ENCODE measurements around the gene TRIM61.
"Not testable (repeated sequence)": the region's sequence is repeated elsewhere in the genome, so short reads cannot be mapped to it uniquely, and the experiment has no call there.

Gene TRIM61

GRCh38 chr4:164997941-164998340 lies 20.5 kb upstream of the TRIM61 start:
- no peak for DNase-seq (ENCODE audit: low spot score)
- TF ChIP-seq CTCF (IDR thresholded peaks at IDR 0.05; ENCODE audit: borderline replicate concordance, control extremely low read depth, extremely low read depth, insufficient read depth, missing control alignments) = no peak
- in situ Hi-C loops (cut with MboI; ENCODE audit: low sequenced_read_pairs, unreplicated experiment) = loop anchor here (25.0 kb wide), 1 partner anchor 211 kb away; no protein-coding TSS in a partner anchor

DNA sequence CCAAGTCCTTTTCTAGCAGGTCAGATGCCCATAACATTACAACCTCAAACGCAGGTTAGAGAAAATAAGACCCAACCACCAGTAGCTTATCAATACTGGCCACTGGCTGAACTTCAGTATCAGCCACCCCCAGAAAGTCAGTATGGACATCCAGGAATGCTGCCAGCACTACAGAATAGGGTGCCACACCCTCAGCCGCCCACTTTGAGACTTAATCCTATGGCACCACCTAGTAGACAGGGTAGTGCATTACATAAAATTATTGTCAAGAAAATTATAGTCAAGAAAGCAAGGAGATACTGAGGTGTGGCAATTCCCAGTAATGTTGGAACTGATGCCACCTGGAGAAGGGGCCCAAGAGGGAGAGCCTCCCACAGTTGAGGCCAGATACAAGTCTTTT lies 19.9 kb upstream of the TRIM61 start:
- DNase-seq (ENCODE audit: low spot score) = no peak
- TF ChIP-seq CTCF (IDR thresholded peaks at IDR 0.05; ENCODE audit: borderline replicate concordance, control extremely low read depth, extremely low read depth, insufficient read depth, missing control alignments) = no peak
- in situ Hi-C loops (cut with MboI; ENCODE audit: low sequenced_read_pairs, unreplicated experiment) = loop anchor here (25.0 kb wide), 1 partner anchor 210 kb away; no protein-coding TSS in a partner anchor

DNA sequence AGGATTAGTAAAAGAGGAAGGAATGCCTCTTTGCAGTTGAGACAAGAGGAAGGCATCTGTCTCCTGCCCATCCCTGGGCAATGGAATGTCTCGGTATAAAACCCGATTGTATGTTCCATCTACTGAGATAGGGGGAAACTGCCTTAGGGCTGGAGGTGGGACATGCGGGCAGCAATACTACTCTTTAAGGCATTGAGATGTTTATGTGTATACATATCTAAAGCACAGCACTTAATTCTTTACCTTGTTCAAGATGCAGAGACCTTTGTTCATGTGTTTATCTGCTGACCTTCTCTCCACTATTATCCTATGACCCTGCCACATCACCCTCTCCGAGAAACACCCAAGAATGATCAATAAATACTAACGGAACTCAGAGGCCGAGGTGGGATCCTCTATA lies 18.7 kb upstream of the TRIM61 start:
- in situ Hi-C loops (cut with MboI; ENCODE audit: low sequenced_read_pairs, unreplicated experiment) = loop anchor here (25.0 kb wide), 1 partner anchor 209 kb away; no protein-coding TSS in a partner anchor
- not testable (repeated sequence) for DNase-seq (ENCODE audit: low spot score)

- not testable (repeated sequence) for DNase-seq (ENCODE audit: low spot score)
- in situ Hi-C loops (cut with MboI; ENCODE audit: low sequenced_read_pairs, unreplicated experiment) = loop anchor here (25.0 kb wide), 1 partner anchor 203 kb away; no protein-coding TSS in a partner anchor
Measured at GRCh38 chr4:164990786-164991185, 13.3 kb upstream of the TRIM61 start.

DNA sequence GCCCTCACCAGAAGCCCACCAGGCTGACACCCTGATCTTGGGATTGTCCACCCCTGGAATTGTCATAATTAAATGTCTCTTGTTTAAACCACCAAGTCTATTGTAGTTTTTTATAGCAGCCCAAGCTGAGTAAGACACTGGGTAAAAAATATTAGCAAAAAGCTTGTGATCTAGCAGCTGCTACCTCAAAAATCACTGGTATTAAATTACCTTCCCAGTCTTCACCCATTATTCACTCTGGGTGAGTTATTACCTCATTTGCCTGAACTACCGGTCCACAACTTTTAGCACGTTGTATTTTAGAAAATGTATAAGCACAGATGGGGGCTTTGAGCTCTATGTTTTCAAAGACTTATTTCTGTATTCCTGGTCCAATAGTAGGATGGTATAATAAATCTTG lies 12.0 kb upstream of the TRIM61 start:
- in situ Hi-C loops (cut with MboI; ENCODE audit: low sequenced_read_pairs, unreplicated experiment) = loop anchor here (25.0 kb wide), 1 partner anchor 202 kb away; no protein-coding TSS in a partner anchor
- no peak for DNase-seq (ENCODE audit: low spot score)
- no peak for TF ChIP-seq CTCF (IDR thresholded peaks at IDR 0.05; ENCODE audit: borderline replicate concordance, control extremely low read depth, extremely low read depth, insufficient read depth, missing control alignments)

DNA sequence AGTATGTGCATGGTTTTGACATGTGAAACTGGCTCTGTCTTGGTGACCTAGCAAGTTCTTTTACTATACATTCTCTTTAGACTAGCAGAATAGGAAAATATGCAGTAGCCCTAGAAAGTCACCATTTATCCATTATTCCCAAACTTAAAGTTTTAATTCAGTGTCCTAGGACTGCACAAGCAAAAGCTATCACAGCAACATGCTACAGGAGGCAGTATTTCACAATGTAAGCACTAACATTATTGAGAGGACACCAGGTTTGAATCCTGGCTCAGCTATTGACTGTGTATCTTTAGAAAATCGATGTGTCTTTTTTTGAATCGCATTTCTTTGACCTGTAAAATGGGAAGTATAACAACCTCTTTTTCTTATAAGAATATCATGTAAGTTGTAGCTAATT lies 5.5 kb downstream of the TRIM61 start:
- DNase-seq (ENCODE audit: low spot score); in situ Hi-C loops (cut with MboI; ENCODE audit: low sequenced_read_pairs, unreplicated experiment): not testable (repeated sequence)

- in situ Hi-C loops (cut with MboI; ENCODE audit: low sequenced_read_pairs, unreplicated experiment) = no loop called here
- DNase-seq (ENCODE audit: low spot score) = no peak
- TF ChIP-seq CTCF (IDR thresholded peaks at IDR 0.05; ENCODE audit: borderline replicate concordance, control extremely low read depth, extremely low read depth, insufficient read depth, missing control alignments) = no peak
Measured at GRCh38 chr4:164959896-164960295, 17.6 kb downstream of the TRIM61 start.

DNA sequence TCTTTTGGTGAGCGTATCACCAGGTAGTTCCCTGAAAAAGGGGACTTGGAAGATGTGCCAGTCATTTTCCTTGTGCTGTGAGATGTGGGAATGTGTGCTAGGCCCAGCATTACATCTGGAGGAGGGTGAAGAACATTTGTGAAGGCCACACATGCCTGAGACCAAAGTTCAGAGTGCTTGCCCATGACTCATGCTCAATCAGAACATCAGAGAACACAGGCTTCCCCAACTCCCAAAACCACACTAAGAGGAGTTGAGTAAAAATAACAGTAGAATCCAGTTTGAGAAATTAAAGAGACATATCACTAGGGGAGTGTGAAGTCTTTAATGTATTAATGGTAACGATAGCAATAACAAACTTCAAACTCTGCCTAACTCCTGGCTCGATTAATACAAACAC lies 18.0 kb downstream of the TRIM61 start:
- in situ Hi-C loops (cut with MboI; ENCODE audit: low sequenced_read_pairs, unreplicated experiment); DNase-seq (ENCODE audit: low spot score): not testable (repeated sequence)

- peak; percentile 93 for DNase-seq (ENCODE audit: low spot score)
- no peak for TF ChIP-seq CTCF (IDR thresholded peaks at IDR 0.05; ENCODE audit: borderline replicate concordance, control extremely low read depth, extremely low read depth, insufficient read depth, missing control alignments)
- in situ Hi-C loops (cut with MboI; ENCODE audit: low sequenced_read_pairs, unreplicated experiment) = no loop called here
Measured at GRCh38 chr4:164956766-164957643, 20.5 kb downstream of the TRIM61 start.

Measured in GM13976 (cell line).